HUES6 (cell line): Measurements from ENCODE around the gene ADK.
"Not testable (repeated sequence)": the region's sequence is repeated elsewhere in the genome, so short reads cannot be mapped to it uniquely, and the experiment has no call there.

Experiments used
- H3K27ac ChIP-seq: 2 replicates; pipeline ENCODE4 v1.7.0; 2013; ENCODE audit warnings: low read depth, mild to moderate bottlenecking, low read length, inconsistent platforms
- H3K27me3 ChIP-seq: 2 replicates; pipeline ENCODE4 v1.6.1; 2013; ENCODE audit warnings: low read length; ENCODE audit not compliant: control insufficient read depth, insufficient read depth
- H3K36me3 ChIP-seq: 2 replicates; pipeline ENCODE4 v1.6.1; 2013; ENCODE audit warnings: low read length; ENCODE audit not compliant: control insufficient read depth, insufficient read depth
- H3K4me1 ChIP-seq: 2 replicates; pipeline ENCODE4 v1.6.1; 2013; ENCODE audit warnings: low read length; ENCODE audit not compliant: control insufficient read depth, insufficient read depth
- H3K4me3 ChIP-seq: 2 replicates; pipeline ENCODE4 v1.5.1; 2013; ENCODE audit warnings: low read depth, low read length
- H3K9ac ChIP-seq: one replicate; pipeline ENCODE4 v1.6.1; 2013; ENCODE audit warnings: mild to moderate bottlenecking, low read length
- H3K9me3 ChIP-seq: 2 replicates; pipeline ENCODE4 v1.6.1; 2013; ENCODE audit warnings: low read depth, low read length; ENCODE audit not compliant: control insufficient read depth, insufficient read depth

The ADK gene

GRCh38 chr10:74118804-74119203 lies 32.2 kb upstream of the ADK start:
- Histone ChIP-seq H3K4me1 (no peaks in the 10 kb centered on the region), H3K9me3 (no peaks in the 10 kb centered on the region), H3K9ac (no peak overlapping the region), H3K4me3 (no peak overlapping the region), H3K27me3 (no peaks in the 10 kb centered on the region), H3K27ac (no peak overlapping the region), H3K36me3 (peaks cover 97% of the 10 kb centered on the region)

- Histone ChIP-seq H3K9ac (no peak overlapping the region), H3K27ac (no peak overlapping the region), H3K36me3 (peaks cover 97% of the 10 kb centered on the region), H3K4me3 (no peak overlapping the region), H3K4me1 (no peaks in the 10 kb centered on the region), H3K27me3 (no peaks in the 10 kb centered on the region), H3K9me3 (no peaks in the 10 kb centered on the region)
Measured at GRCh38 chr10:74120911-74121310, 30.1 kb upstream of the ADK start.

GRCh38 chr10:74121368-74121767 lies 29.7 kb upstream of the ADK start:
- Histone ChIP-seq H3K27ac (no peak overlapping the region), H3K36me3 (peaks cover 97% of the 10 kb centered on the region), H3K4me3 (no peak overlapping the region), H3K27me3 (no peaks in the 10 kb centered on the region), H3K9me3 (no peaks in the 10 kb centered on the region), H3K4me1 (no peaks in the 10 kb centered on the region), H3K9ac (no peak overlapping the region)

GRCh38 chr10:74122060-74122459 lies 29.0 kb upstream of the ADK start:
- H3K36me3 ChIP-seq, result peaks cover 94% of the 10 kb centered on the region

GRCh38 chr10:74123081-74123480 lies 27.9 kb upstream of the ADK start:
- no peaks in the 10 kb centered on the region for H3K4me1 ChIP-seq
- H3K9ac ChIP-seq, result no peak overlapping the region
- H3K4me3 ChIP-seq, result no peak overlapping the region
- H3K9me3 ChIP-seq, result no peaks in the 10 kb centered on the region
- no peaks in the 10 kb centered on the region for H3K27me3 ChIP-seq
- no peak overlapping the region for H3K27ac ChIP-seq
- peaks cover 86% of the 10 kb centered on the region for H3K36me3 ChIP-seq

More at GRCh38 chr10:74122060-74122459, 29.0 kb upstream of the ADK start:
- H3K27me3 ChIP-seq, result no peaks in the 10 kb centered on the region
- no peak overlapping the region for H3K27ac ChIP-seq
- H3K4me1 ChIP-seq, result no peaks in the 10 kb centered on the region
- H3K4me3 ChIP-seq, result no peak overlapping the region
- H3K9ac ChIP-seq, result no peak overlapping the region
- no peaks in the 10 kb centered on the region for H3K9me3 ChIP-seq

- H3K9ac ChIP-seq, result no peak overlapping the region
- no peaks in the 10 kb centered on the region for H3K27me3 ChIP-seq
- H3K4me1 ChIP-seq, result no peaks in the 10 kb centered on the region
- peaks cover 73% of the 10 kb centered on the region for H3K36me3 ChIP-seq
- H3K9me3 ChIP-seq, result no peaks in the 10 kb centered on the region
- H3K4me3 ChIP-seq, result no peak overlapping the region
- H3K27ac ChIP-seq, result no peak overlapping the region
Measured at GRCh38 chr10:74133923-74134820, 16.8 kb upstream of the ADK start.

GRCh38 chr10:74135452-74135851 lies 15.6 kb upstream of the ADK start:
- no peak overlapping the region for H3K4me3 ChIP-seq
- H3K4me1 ChIP-seq, result no peaks in the 10 kb centered on the region
- no peak overlapping the region for H3K9ac ChIP-seq
- no peaks in the 10 kb centered on the region for H3K27me3 ChIP-seq
- no peak overlapping the region for H3K27ac ChIP-seq
- no peaks in the 10 kb centered on the region for H3K9me3 ChIP-seq
- H3K36me3 ChIP-seq, result peaks cover 62% of the 10 kb centered on the region

GRCh38 chr10:74137992-74138391 lies 13.0 kb upstream of the ADK start:
- Histone ChIP-seq H3K27ac (no peak overlapping the region), H3K27me3 (no peaks in the 10 kb centered on the region), H3K4me1 (no peaks in the 10 kb centered on the region), H3K36me3 (peaks cover 49% of the 10 kb centered on the region), H3K9me3 (no peaks in the 10 kb centered on the region), H3K9ac (no peak overlapping the region), H3K4me3 (no peak overlapping the region)

GRCh38 chr10:74138596-74138995 lies 12.4 kb upstream of the ADK start:
- H3K27me3 ChIP-seq, H3K9me3 ChIP-seq, H3K9ac ChIP-seq, H3K4me3 ChIP-seq, H3K4me1 ChIP-seq, H3K27ac ChIP-seq: not testable (repeated sequence)
- H3K36me3 ChIP-seq, result peaks cover 43% of the 10 kb centered on the region

GRCh38 chr10:74139981-74140380 lies 11.0 kb upstream of the ADK start:
- no peak overlapping the region for H3K9ac ChIP-seq
- H3K36me3 ChIP-seq, result peaks cover 32% of the 10 kb centered on the region
- H3K27ac ChIP-seq, result no peak overlapping the region
- no peaks in the 10 kb centered on the region for H3K4me1 ChIP-seq
- H3K4me3 ChIP-seq, result no peak overlapping the region
- no peaks in the 10 kb centered on the region for H3K27me3 ChIP-seq
- no peaks in the 10 kb centered on the region for H3K9me3 ChIP-seq

- peaks cover 26% of the 10 kb centered on the region for H3K36me3 ChIP-seq
- no peaks in the 10 kb centered on the region for H3K27me3 ChIP-seq
- H3K4me3 ChIP-seq, result no peak overlapping the region
- no peak overlapping the region for H3K9ac ChIP-seq
- H3K4me1 ChIP-seq, result no peaks in the 10 kb centered on the region
- no peaks in the 10 kb centered on the region for H3K9me3 ChIP-seq
- H3K27ac ChIP-seq, result no peak overlapping the region
Measured at GRCh38 chr10:74140553-74140952, 10.5 kb upstream of the ADK start.
